Globus pallidus (tissue), 1 donor: ENCODE measurements around the gene PLK5.
"Not testable (repeated sequence)": the region's sequence is repeated elsewhere in the genome, so short reads cannot be mapped to it uniquely, and the experiment has no call there.

ENCODE experiments used
- DNase-seq: peaks from one replicate; pipeline ENCODE4 v3.0.0-alpha.2; 2015; ENCODE audit warnings: low spot score

PLK5 gene

GRCh38 chr19:1491114-1491848 is 32.6 kb upstream of the PLK5 start, which contains the start of gene REEP6:
Gene REEP6, plus strand, starts transcription at chr19:1491181. Its CDS starts 89 bp downstream, at chr19:1491270.
- DNase-seq = no peak

- no peak for DNase-seq
Measured at GRCh38 chr19:1491849-1492170, 32.1 kb upstream of the PLK5 start.

- no peak for DNase-seq
Measured at GRCh38 chr19:1492474-1493006, 31.3 kb upstream of the PLK5 start.

- DNase-seq = no peak
Measured at GRCh38 chr19:1494115-1494815, 29.6 kb upstream of the PLK5 start.

GRCh38 chr19:1495051-1495798 is 28.7 kb upstream of the PLK5 start:
- DNase-seq = no peak

- DNase-seq = no peak
Measured at GRCh38 chr19:1495799-1496713, 27.8 kb upstream of the PLK5 start.

GRCh38 chr19:1496714-1497577 is 26.9 kb upstream of the PLK5 start:
- no peak for DNase-seq

GRCh38 chr19:1497578-1498235 is 26.2 kb upstream of the PLK5 start:
- DNase-seq = no peak

- DNase-seq = not testable (repeated sequence)
Measured at GRCh38 chr19:1499231-1499630, 24.6 kb upstream of the PLK5 start.

GRCh38 chr19:1501200-1501595 is 22.7 kb upstream of the PLK5 start:
- DNase-seq = no peak

GRCh38 chr19:1502433-1503088 is 21.3 kb upstream of the PLK5 start:
- DNase-seq = no peak

- DNase-seq = peak; percentile 30
Measured at GRCh38 chr19:1503089-1503924, 20.6 kb upstream of the PLK5 start.

- no peak for DNase-seq
Measured at GRCh38 chr19:1503925-1504773, 19.7 kb upstream of the PLK5 start.

- DNase-seq = no peak
Measured at GRCh38 chr19:1505012-1505411, 18.9 kb upstream of the PLK5 start.

- DNase-seq = no peak
Measured at GRCh38 chr19:1505991-1506881, 17.6 kb upstream of the PLK5 start.

- DNase-seq = no peak
Measured at GRCh38 chr19:1507192-1507660, 16.7 kb upstream of the PLK5 start.
